Panc1 (cell line): Measurements from ENCODE around the gene KDM2A. TPM values are rescaled to one million over a fixed set of nuclear protein-coding genes. Genes with fewer than 3 reads are reported as not detected.

Source experiments
- ATAC-seq: fragments of 200-7000 bp; cut with Tn5 transposase; 2 replicates; pipeline ENCODE4 v1.9.1; 2020; ENCODE audit warnings: mild to moderate bottlenecking, moderate library complexity
- BruUV-seq: library from RNA; stranded (reverse); fragments of 400-500 nt; replicated peaks from 2 replicates; lab custom pipeline; 2021; lab: Mats Ljungman, UMichigan
- CTCF ChIA-PET: fragments of 300-600 bp; sonication (Branson Sonifier 250); formaldehyde crosslinking; loops from one replicate; lab custom pipeline; 2022; ENCODE audit warnings: antibody characterized with exemption; lab: Charles Lee
- POLR2A ChIA-PET: fragments of 300-600 bp; sonication (Branson Sonifier 250); formaldehyde crosslinking; loops from one replicate; lab custom pipeline; 2022; ENCODE audit warnings: antibody characterized with exemption; lab: Charles Lee
- DNase-seq: peaks from one replicate; pipeline ENCODE4 v3.0.0-alpha.2; 2010; ENCODE audit warnings: low read depth, low spot score
- H3K27ac ChIP-seq: 2 replicates; pipeline ENCODE4 v1.5.1; 2011; ENCODE audit warnings: mild to moderate bottlenecking, low read length, inconsistent platforms
- H3K27me3 ChIP-seq: fragments of 200-500 bp; sonication (Bioruptor generic); 2 replicates; pipeline ENCODE4 v1.6.0; 2014; ENCODE audit warnings: low read length, inconsistent platforms; ENCODE audit not compliant: control insufficient read depth, insufficient read depth
- H3K36me3 ChIP-seq: fragments of 200-500 bp; sonication (Bioruptor generic); 2 replicates; pipeline ENCODE4 v1.5.1; 2014; ENCODE audit warnings: inconsistent platforms, mild to moderate bottlenecking, low read length, moderate library complexity; ENCODE audit not compliant: control insufficient read depth, insufficient read depth
- H3K4me1 ChIP-seq: 2 replicates; pipeline ENCODE4 v1.5.1; 2011; ENCODE audit warnings: inconsistent platforms, mild to moderate bottlenecking, low read length, moderate library complexity; ENCODE audit not compliant: control insufficient read depth, insufficient read depth
- H3K4me3 ChIP-seq, 2 experiments: 2 replicates each; pipeline ENCODE4 v1.5.1; 2011 to 2012; ENCODE audit warnings: low read depth in 2 of 2, low read length in 2 of 2, mild to moderate bottlenecking in 2 of 2, inconsistent platforms in 1 of 2, moderate library complexity in 1 of 2
- H3K9me3 ChIP-seq: fragments of 200-500 bp; sonication (Bioruptor generic); 2 replicates; pipeline ENCODE4 v1.5.1; 2014; ENCODE audit warnings: low read depth, mild to moderate bottlenecking, inconsistent platforms, low read length, moderate library complexity; ENCODE audit not compliant: control insufficient read depth, insufficient read depth
- POLR2AphosphoS5 ChIP-seq: IDR thresholded peaks from 2 replicates; pipeline ENCODE4 v1.6.1; 2012; ENCODE audit warnings: mild to moderate bottlenecking, low read depth, low read length, moderate library complexity
- SIN3A ChIP-seq: IDR thresholded peaks from 2 replicates; pipeline ENCODE4 v1.6.1; 2012; ENCODE audit warnings: low read depth, mild to moderate bottlenecking, low read length, moderate library complexity, borderline replicate concordance; ENCODE audit not compliant: insufficient read depth
- TCF7L2 ChIP-seq: IDR thresholded peaks from 2 replicates; pipeline ENCODE4 v1.6.1; 2011; ENCODE audit warnings: mild to moderate bottlenecking, low read depth, low read length, inconsistent platforms
- in situ Hi-C: cut with HindIII; loops from 2 replicates; pipeline ENCODE4 v1.10.0; 2016; ENCODE audit warnings: low sequenced_read_pairs, low pct_unique_long_range_greater_than_20kb
- intact Hi-C: fragments of 100-400 bp; cut with micrococcal nuclease; formaldehyde crosslinking; loops from one replicate; pipeline ENCODE4 v1.10.0; 2022; ENCODE audit not compliant: unreplicated experiment
- total RNA-seq: library from RNA; stranded (reverse); gene quantifications from one replicate; pipeline ENCODE4 v1.2.1, GENCODE V29; 2021; ENCODE audit not compliant: unreplicated experiment
- TF ChIP-seq, protein P1 (sequence below), 2 experiments: IDR thresholded peaks; 2 replicates each; pipeline ENCODE4 v1.6.1; 2011 to 2012; ENCODE audit warnings: low read depth in 2 of 2, control low read depth in 1 of 2, low read length in 1 of 2, mild to moderate bottlenecking in 1 of 2, moderate library complexity in 1 of 2; ENCODE audit not compliant: insufficient read depth in 1 of 2
- TF ChIP-seq, protein P2 (sequence below): fragments of 450-650 bp; IDR thresholded peaks from 2 replicates; pipeline ENCODE4 v1.5.1; 2017; ENCODE audit warnings: mild to moderate bottlenecking

Gene KDM2A
- total RNA-seq, 1 experiment from 2014 or later: 112 TPM

DNA sequence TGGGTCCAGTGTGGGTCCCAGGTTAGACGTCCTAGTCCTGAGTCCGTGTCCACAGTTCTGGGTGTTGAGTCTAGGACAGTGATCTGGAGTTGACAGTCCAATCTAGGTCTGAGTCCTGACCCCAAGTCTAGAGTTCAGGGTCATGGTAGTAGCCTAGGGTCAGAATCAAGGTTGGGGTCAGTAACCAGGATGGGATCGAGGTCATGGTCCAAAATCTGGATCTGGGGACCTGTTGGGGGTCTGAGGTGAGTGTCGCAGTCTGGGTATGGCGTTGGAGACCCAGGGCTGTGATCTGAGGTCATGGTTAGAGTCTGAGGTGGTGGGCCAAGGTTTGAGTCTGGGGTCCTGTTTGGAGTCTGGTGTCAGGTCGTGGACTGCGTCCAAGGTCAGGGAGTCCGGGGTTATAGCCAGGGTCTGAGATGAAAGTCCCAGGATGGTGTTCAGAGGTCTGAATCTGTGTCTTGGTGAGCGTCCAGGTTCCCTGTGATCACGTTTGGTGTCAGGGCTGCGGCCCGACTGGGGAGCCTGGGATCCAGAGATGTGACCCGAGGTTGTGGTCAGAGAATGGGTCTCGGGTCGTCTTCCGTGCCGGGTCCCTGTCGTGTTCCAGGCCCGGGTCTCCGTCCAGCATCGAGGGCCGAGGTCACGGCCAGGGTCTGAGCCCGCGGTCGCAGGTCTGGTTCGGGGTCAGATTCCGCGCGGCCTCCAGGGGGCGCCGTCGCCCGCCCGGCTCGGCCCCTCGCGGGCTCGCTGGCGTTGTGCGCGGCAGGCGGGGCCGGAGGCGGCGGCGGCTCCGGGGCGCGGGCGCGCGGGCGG is 146.8 kb downstream of the KDM2A start:
- Histone ChIP-seq H3K9me3 (no peaks in the 10 kb centered on the region), H3K4me3 (peak overlapping the region in 1 of 2 experiments; percentile 37; a peak in 2 of 4 replicates), H3K4me1 (peaks cover 48% of the 10 kb centered on the region), H3K27me3 (no peaks in the 10 kb centered on the region), H3K36me3 (no peaks in the 10 kb centered on the region; the same call in 1 of the 2 replicates), H3K27ac (peak overlapping the region; percentile 64)
- in situ Hi-C loops (no loop called here), intact Hi-C loops (loop anchor here (2.0 to 10.0 kb wide), 2 partner anchors 51 to 119 kb away; no protein-coding TSS in a partner anchor)
- POLR2A ChIA-PET: interaction anchor here (0.6 kb wide), 1 partner anchor 60 kb away, joined by 3 read pairs; no protein-coding TSS in a partner anchor
- DNase-seq (no peak), ATAC-seq (peak; percentile 83)
- CTCF ChIA-PET: interaction anchor here (0.6 to 2.1 kb wide), 3 partner anchors 14 to 87 kb away, joined by 3 to 9 read pairs (median 3); no protein-coding TSS in a partner anchor
- no TSS peak for BruUV-seq
- TF ChIP-seq, protein P1, sequence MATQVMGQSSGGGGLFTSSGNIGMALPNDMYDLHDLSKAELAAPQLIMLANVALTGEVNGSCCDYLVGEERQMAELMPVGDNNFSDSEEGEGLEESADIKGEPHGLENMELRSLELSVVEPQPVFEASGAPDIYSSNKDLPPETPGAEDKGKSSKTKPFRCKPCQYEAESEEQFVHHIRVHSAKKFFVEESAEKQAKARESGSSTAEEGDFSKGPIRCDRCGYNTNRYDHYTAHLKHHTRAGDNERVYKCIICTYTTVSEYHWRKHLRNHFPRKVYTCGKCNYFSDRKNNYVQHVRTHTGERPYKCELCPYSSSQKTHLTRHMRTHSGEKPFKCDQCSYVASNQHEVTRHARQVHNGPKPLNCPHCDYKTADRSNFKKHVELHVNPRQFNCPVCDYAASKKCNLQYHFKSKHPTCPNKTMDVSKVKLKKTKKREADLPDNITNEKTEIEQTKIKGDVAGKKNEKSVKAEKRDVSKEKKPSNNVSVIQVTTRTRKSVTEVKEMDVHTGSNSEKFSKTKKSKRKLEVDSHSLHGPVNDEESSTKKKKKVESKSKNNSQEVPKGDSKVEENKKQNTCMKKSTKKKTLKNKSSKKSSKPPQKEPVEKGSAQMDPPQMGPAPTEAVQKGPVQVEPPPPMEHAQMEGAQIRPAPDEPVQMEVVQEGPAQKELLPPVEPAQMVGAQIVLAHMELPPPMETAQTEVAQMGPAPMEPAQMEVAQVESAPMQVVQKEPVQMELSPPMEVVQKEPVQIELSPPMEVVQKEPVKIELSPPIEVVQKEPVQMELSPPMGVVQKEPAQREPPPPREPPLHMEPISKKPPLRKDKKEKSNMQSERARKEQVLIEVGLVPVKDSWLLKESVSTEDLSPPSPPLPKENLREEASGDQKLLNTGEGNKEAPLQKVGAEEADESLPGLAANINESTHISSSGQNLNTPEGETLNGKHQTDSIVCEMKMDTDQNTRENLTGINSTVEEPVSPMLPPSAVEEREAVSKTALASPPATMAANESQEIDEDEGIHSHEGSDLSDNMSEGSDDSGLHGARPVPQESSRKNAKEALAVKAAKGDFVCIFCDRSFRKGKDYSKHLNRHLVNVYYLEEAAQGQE (IDR thresholded peaks at IDR 0.05; ENCODE audit: insufficient read depth in 1 of 2, low read depth in 2 of 2, low read length in 1 of 2): no peak
- no peak for TF ChIP-seq TCF7L2
- TF ChIP-seq, protein P2, sequence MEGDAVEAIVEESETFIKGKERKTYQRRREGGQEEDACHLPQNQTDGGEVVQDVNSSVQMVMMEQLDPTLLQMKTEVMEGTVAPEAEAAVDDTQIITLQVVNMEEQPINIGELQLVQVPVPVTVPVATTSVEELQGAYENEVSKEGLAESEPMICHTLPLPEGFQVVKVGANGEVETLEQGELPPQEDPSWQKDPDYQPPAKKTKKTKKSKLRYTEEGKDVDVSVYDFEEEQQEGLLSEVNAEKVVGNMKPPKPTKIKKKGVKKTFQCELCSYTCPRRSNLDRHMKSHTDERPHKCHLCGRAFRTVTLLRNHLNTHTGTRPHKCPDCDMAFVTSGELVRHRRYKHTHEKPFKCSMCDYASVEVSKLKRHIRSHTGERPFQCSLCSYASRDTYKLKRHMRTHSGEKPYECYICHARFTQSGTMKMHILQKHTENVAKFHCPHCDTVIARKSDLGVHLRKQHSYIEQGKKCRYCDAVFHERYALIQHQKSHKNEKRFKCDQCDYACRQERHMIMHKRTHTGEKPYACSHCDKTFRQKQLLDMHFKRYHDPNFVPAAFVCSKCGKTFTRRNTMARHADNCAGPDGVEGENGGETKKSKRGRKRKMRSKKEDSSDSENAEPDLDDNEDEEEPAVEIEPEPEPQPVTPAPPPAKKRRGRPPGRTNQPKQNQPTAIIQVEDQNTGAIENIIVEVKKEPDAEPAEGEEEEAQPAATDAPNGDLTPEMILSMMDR: peak; percentile 94; the same call in 1 of the 2 replicates

DNA sequence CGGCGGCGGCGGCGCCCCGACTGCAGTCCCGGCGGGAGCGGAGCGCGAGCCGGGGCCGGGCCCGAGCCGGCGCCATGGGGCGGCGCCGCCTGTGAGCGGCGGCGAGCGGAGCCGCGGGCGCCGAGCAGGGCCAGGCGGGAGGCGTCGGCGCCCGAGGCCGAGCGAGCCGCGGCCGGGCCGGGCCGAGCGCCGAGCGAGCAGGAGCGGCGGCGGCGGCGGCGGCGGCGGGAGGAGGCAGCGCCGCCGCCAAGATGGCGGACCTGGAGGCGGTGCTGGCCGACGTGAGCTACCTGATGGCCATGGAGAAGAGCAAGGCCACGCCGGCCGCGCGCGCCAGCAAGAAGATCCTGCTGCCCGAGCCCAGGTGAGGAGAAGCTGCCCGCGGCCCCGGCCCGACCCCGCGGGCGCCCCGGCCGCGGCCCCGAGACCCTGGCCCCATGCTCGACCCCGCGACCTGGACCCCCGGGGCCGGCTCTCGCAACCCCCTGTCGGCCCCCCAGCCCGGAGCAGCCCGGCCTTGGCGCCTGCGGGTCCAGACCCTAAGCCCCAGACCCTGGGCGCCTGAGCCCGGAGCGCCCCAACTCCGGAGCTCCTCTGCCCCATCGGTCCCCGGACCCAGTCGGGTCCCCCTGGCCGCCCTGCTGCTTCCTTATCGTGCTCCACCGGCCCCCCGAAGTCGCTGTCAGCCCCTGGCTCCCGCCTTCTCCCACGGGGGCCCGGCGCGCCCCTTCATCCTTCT is 147.6 kb downstream of the KDM2A start, which contains the start of gene GRK2:
Gene GRK2 (plus strand): TSS at position 25 of the 739 bp plus-strand sequence. CDS start 227 bp downstream, at position 252.
- no peak for DNase-seq
- Histone ChIP-seq H3K4me3 (peak within 1 kb of the TSS; percentile 74 to 88), H3K27me3 (no peaks in the 10 kb centered on the region), H3K4me1 (peaks cover 54% of the 10 kb centered on the region), H3K27ac (peak within 1 kb of the TSS; percentile 79), H3K36me3 (no peaks in the 10 kb centered on the region; the same call in 1 of the 2 replicates), H3K9me3 (no peaks in the 10 kb centered on the region)
- no TSS peak for BruUV-seq
- TF ChIP-seq POLR2AphosphoS5: no peak
- 0 out of 2 replicates have a peak, but pooled peaks have one; percentile 66 for TF ChIP-seq SIN3A
- ATAC-seq: peak; percentile 63
- intact Hi-C loops: loop anchor here (10.0 kb wide), 1 partner anchor 118 kb away; no protein-coding TSS in a partner anchor
- in situ Hi-C loops: no loop called here
- POLR2A ChIA-PET: no interaction called here
- CTCF ChIA-PET: interaction anchor here (0.6 to 2.1 kb wide), 6 partner anchors 9 to 1221 kb away, joined by 3 to 9 read pairs (median 5); no protein-coding TSS in a partner anchor
